SK-N-MC (cell line): ENCODE data around the gene SOAT1.

ENCODE experiments used
- EZH2 ChIP-seq: fragments of 200-600 bp; sonication (generic); IDR thresholded peaks from one replicate; pipeline ENCODE4 v1.6.1; 2017; ENCODE audit warnings: antibody characterized with exemption
- FOXP2 ChIP-seq: optimal IDR thresholded peaks from 2 replicates; pipeline ENCODE3; 2011; ENCODE audit warnings: mild to moderate bottlenecking, moderate library complexity; ENCODE audit not compliant: insufficient read depth; ENCODE audit errors: extremely low read length, control extremely low read depth
- POLR2AphosphoS5 ChIP-seq: IDR thresholded peaks from 2 replicates; pipeline ENCODE4 v1.6.1; 2012; ENCODE audit warnings: mild to moderate bottlenecking, low read depth, low read length, borderline replicate concordance

GRCh38 chr1:179322557-179322956 is 29.0 kb downstream of the SOAT1 start:
- no peak for TF ChIP-seq POLR2AphosphoS5
- TF ChIP-seq EZH2 = no peak
- no peak for TF ChIP-seq FOXP2
